Esophagus muscularis mucosa (tissue), 4 donors: ENCODE measurements around the gene SHANK3. TPM values are rescaled to one million over a fixed set of nuclear protein-coding genes. Genes with fewer than 3 reads are reported as not detected.
"Not testable (repeated sequence)": the region's sequence is repeated elsewhere in the genome, so short reads cannot be mapped to it uniquely, and the experiment has no call there.

Experiments used
- DNase-seq: peaks from one replicate; pipeline ENCODE4 v3.0.0-alpha.2; 2017; ENCODE audit errors: extremely low spot score
- H3K27ac ChIP-seq, 4 donors: fragments of 200-600 bp; sonication (generic); replicated peaks in 1 of 4; 1 replicate in 3 of 4; 2 replicates in 1 of 4; pipeline ENCODE4 v1.5.1; 2016 to 2019; ENCODE audit warnings: mild to moderate bottlenecking in 1 of 4
- H3K27me3 ChIP-seq, 4 donors: fragments of 200-600 bp; sonication (generic); one replicate each; pipeline versions ENCODE4 v1.5.1 to v1.6.0; 2016 to 2019
- H3K36me3 ChIP-seq, 4 donors: fragments of 200-600 bp; sonication (generic); one replicate each; pipeline ENCODE4 v1.5.1; 2016 to 2019
- H3K4me1 ChIP-seq, 4 donors: fragments of 200-600 bp; sonication (generic); one replicate each; pipeline ENCODE4 v1.5.1; 2016 to 2019
- H3K4me3 ChIP-seq, 4 donors: fragments of 200-600 bp; sonication (generic); 1 replicate in 2 of 4; 2 replicates in 2 of 4; pipeline ENCODE4 v1.5.1; 2016 to 2019; ENCODE audit warnings: mild to moderate bottlenecking in 4 of 4, moderate library complexity in 1 of 4
- H3K9me3 ChIP-seq, 4 donors: fragments of 200-600 bp; sonication (generic); 1 replicate in 3 of 4; 2 replicates in 1 of 4; pipeline ENCODE4 v1.5.1; 2016 to 2019
- CTCF ChIP-seq, 3 experiments: fragments of 200-600 bp in 2 of 3; fragments of 450-650 bp in 1 of 3; sonication (generic) in 2 of 3; IDR thresholded peaks; one replicate each; pipeline ENCODE4 v1.5.1; 2017 to 2019; ENCODE audit warnings: antibody characterized with exemption in 3 of 3, mild to moderate bottlenecking in 2 of 3, moderate library complexity in 1 of 3
- EP300 ChIP-seq: sonication (generic); formaldehyde crosslinking; IDR thresholded peaks from one replicate; pipeline ENCODE4 v1.6.1; 2017; ENCODE audit warnings: antibody characterized with exemption
- POLR2A ChIP-seq: fragments of 450-650 bp; IDR thresholded peaks from one replicate; pipeline ENCODE4 v1.6.1; 2017; ENCODE audit warnings: antibody characterized with exemption, moderate library complexity, mild to moderate bottlenecking, low read depth
- POLR2AphosphoS5 ChIP-seq, 2 donors: sonication (generic); formaldehyde crosslinking; IDR thresholded peaks; one replicate each; pipeline ENCODE4 v1.6.1; 2017; ENCODE audit warnings: antibody characterized with exemption in 2 of 2
- WGBS: methylation state at CpG from one replicate; pipeline ENCODE4 v1.1.5; 2018; 5-methylcytosine and 5-hydroxymethylcytosine counted together
- intact Hi-C: fragments of 100-400 bp; cut with DNase I; formaldehyde crosslinking; loops from one replicate; pipeline ENCODE4 v1.15.1; 2023
- total RNA-seq, 4 donors: library from RNA; depleted of rRNA; stranded (reverse); fragments of >200 nt; gene quantifications; one replicate each; pipeline versions ENCODE4 v1.1.0 to v1.2.1, GENCODE V29; 2016

SHANK3 gene
- total RNA-seq, 4 donors from 2014 or later = 7.0 to 21.1 (median 16.0) TPM

- TF ChIP-seq EP300 = no peak
- TF ChIP-seq CTCF (IDR thresholded peaks at IDR 0.05) = no peak
- TF ChIP-seq POLR2A = no peak
- TF ChIP-seq POLR2AphosphoS5 (IDR thresholded peaks at IDR 0.05) = no peak
- H3K27me3 ChIP-seq = no peaks in the 10 kb centered on the region
- 88% methylated on average over 5 of the region's 5 CpGs for WGBS
- intact Hi-C loops = no loop called here
- no peak overlapping the region for H3K4me3 ChIP-seq
- H3K9me3 ChIP-seq = no peaks in the 10 kb centered on the region
- peaks cover 0 to 11% (median 6%) of the 10 kb centered on the region in 4 donors for H3K36me3 ChIP-seq
- H3K27ac ChIP-seq = no peak overlapping the region
- no peak for DNase-seq
- peaks cover 17 to 30% (median 20%) of the 10 kb centered on the region in 4 donors for H3K4me1 ChIP-seq
Measured at GRCh38 chr22:50630376-50630775, 42.2 kb upstream of the SHANK3 start.

- TF ChIP-seq EP300 = no peak
- TF ChIP-seq POLR2A = no peak
- no peak for TF ChIP-seq CTCF (IDR thresholded peaks at IDR 0.05)
- 82% methylated on average over 5 of the region's 5 CpGs for WGBS
- Histone ChIP-seq H3K36me3 (no peaks in the 10 kb centered on the region), H3K4me1 (peaks cover 6 to 9% (median 9%) of the 10 kb centered on the region in 4 donors), H3K27me3 (no peaks in the 10 kb centered on the region), H3K9me3 (no peaks in the 10 kb centered on the region), H3K4me3 (no peak overlapping the region), H3K27ac (no peak overlapping the region)
- DNase-seq = no peak
- intact Hi-C loops = no loop called here
Measured at GRCh38 chr22:50633086-50633485, 39.5 kb upstream of the SHANK3 start.

- Histone ChIP-seq H3K4me3 (no peak overlapping the region), H3K27ac (no peak overlapping the region), H3K4me1 (peaks cover 3 to 4% (median 3%) of the 10 kb centered on the region in 4 donors), H3K27me3 (no peaks in the 10 kb centered on the region), H3K9me3 (no peaks in the 10 kb centered on the region), H3K36me3 (no peaks in the 10 kb centered on the region)
- WGBS = 80% methylated on average over 10 of the region's 11 CpGs
- DNase-seq = no peak
- intact Hi-C loops = no loop called here
- TF ChIP-seq POLR2AphosphoS5 (IDR thresholded peaks at IDR 0.05) (no peak), CTCF (IDR thresholded peaks at IDR 0.05) (no peak), EP300 (no peak), POLR2A (no peak)
Measured at GRCh38 chr22:50633771-50634170, 38.9 kb upstream of the SHANK3 start.

GRCh38 chr22:50635591-50635990 lies 37.0 kb upstream of the SHANK3 start:
- WGBS = 87% methylated on average over 9 of the region's 11 CpGs
- no peaks in the 10 kb centered on the region for H3K27me3 ChIP-seq
- no peaks in the 10 kb centered on the region for H3K4me1 ChIP-seq
- TF ChIP-seq POLR2AphosphoS5 (IDR thresholded peaks at IDR 0.05) (no peak), CTCF (IDR thresholded peaks at IDR 0.05) (no peak), POLR2A (no peak), EP300 (no peak)
- H3K4me3 ChIP-seq = no peak overlapping the region
- no peak for DNase-seq
- H3K9me3 ChIP-seq = no peaks in the 10 kb centered on the region
- intact Hi-C loops = no loop called here
- no peaks in the 10 kb centered on the region for H3K36me3 ChIP-seq
- H3K27ac ChIP-seq = no peak overlapping the region

GRCh38 chr22:50640296-50640695 lies 32.3 kb upstream of the SHANK3 start:
- peaks cover 10 to 16% (median 13%) of the 10 kb centered on the region in 4 donors for H3K4me1 ChIP-seq
- H3K36me3 ChIP-seq, intact Hi-C loops, H3K9me3 ChIP-seq, H3K4me3 ChIP-seq, H3K27ac ChIP-seq, DNase-seq: not testable (repeated sequence)
- WGBS = 97% methylated on average over 12 of the region's 12 CpGs
- peaks cover 0 to 40% (median 6%) of the 10 kb centered on the region in 4 donors for H3K27me3 ChIP-seq
